GM21786 (cell line): ENCODE data around the gene GUCY2C.
A peak's percentile ranks its signal among the peaks of the same experiment; 100 is the strongest.

Source experiments
- ATAC-seq: cut with Tn5 transposase; IDR thresholded peaks from one replicate; pipeline ENCODE4 v1.9.1; 2021; ENCODE audit not compliant: unreplicated experiment

GUCY2C gene

GRCh38 chr12:14629832-14630710 is 66.3 kb downstream of the GUCY2C start:
- ATAC-seq = peak; percentile 98

GRCh38 chr12:14628771-14629170 is 67.6 kb downstream of the GUCY2C start:
- no peak for ATAC-seq

GRCh38 chr12:14621826-14622225 is 74.6 kb downstream of the GUCY2C start:
- peak; percentile 68 for ATAC-seq

- ATAC-seq = peak; percentile 64
Measured at GRCh38 chr12:14619741-14620501, 76.5 kb downstream of the GUCY2C start.

- ATAC-seq = no peak
Measured at GRCh38 chr12:14618983-14619382, 77.4 kb downstream of the GUCY2C start.

- ATAC-seq = peak; percentile 44
Measured at GRCh38 chr12:14614704-14615121, 81.7 kb downstream of the GUCY2C start.

GRCh38 chr12:14613718-14614117 is 82.7 kb downstream of the GUCY2C start:
- ATAC-seq = peak; percentile 95

GRCh38 chr12:14612898-14613445 is 83.4 kb downstream of the GUCY2C start:
- ATAC-seq = no peak

GRCh38 chr12:14612250-14612649 is 84.1 kb downstream of the GUCY2C start:
- no peak for ATAC-seq

GRCh38 chr12:14611640-14612203 is 84.7 kb downstream of the GUCY2C start:
- ATAC-seq = no peak

GRCh38 chr12:14607568-14607967 is 88.8 kb downstream of the GUCY2C start:
- ATAC-seq = no peak

GRCh38 chr12:14605401-14605989 is 90.9 kb downstream of the GUCY2C start:
- ATAC-seq = no peak

GRCh38 chr12:14601692-14602478 is 94.5 kb downstream of the GUCY2C start:
- ATAC-seq = no peak

GRCh38 chr12:14597480-14597879 is 98.9 kb downstream of the GUCY2C start:
- no peak for ATAC-seq

- no peak for ATAC-seq
Measured at GRCh38 chr12:14591719-14592118, 104.7 kb downstream of the GUCY2C start.

- ATAC-seq = no peak
Measured at GRCh38 chr12:14589169-14590004, 107.0 kb downstream of the GUCY2C start.

- ATAC-seq = no peak
Measured at GRCh38 chr12:14588571-14588970, 107.8 kb downstream of the GUCY2C start.

GRCh38 chr12:14578646-14579045 is 117.8 kb downstream of the GUCY2C start:
- no peak for ATAC-seq

- ATAC-seq = peak; percentile 73
Measured at GRCh38 chr12:14577344-14577743, 119.1 kb downstream of the GUCY2C start.
